ENCODE results near the gene ZNF618.

ZNF618 gene

GRCh38 chr9:113882636-113883164 lies 6.6 kb downstream of the ZNF618 start:
- no peak for DNase-seq (ENCODE audit: low spot score)

- no peak for DNase-seq (ENCODE audit: low spot score)
These were observed 9.3 kb downstream of the ZNF618 start for GRCh38 chr9:113885183-113886025.

- DNase-seq (ENCODE audit: low spot score): no peak
These were observed 9.9 kb downstream of the ZNF618 start for GRCh38 chr9:113886026-113886369.

DNA sequence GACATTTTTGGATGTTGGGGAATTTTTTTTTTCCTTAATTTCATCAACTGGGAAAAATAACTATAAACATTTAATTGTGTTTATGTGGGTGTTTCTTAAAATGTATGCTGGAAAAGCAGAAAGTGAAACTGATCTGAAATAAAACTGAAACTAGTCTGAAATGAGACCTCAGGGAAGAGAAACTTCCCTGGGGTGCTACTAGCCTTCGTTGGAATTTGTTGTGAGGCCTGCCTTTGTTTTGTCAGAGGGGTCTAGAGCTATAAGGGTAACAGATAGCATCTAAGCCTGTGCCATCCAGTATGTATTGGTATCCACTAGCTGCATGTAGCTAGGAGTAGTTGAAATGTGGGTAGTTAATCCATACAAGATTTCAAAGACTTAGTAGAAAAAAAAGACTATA lies 10.4 kb downstream of the ZNF618 start:
- no peak for DNase-seq (ENCODE audit: low spot score)

DNA sequence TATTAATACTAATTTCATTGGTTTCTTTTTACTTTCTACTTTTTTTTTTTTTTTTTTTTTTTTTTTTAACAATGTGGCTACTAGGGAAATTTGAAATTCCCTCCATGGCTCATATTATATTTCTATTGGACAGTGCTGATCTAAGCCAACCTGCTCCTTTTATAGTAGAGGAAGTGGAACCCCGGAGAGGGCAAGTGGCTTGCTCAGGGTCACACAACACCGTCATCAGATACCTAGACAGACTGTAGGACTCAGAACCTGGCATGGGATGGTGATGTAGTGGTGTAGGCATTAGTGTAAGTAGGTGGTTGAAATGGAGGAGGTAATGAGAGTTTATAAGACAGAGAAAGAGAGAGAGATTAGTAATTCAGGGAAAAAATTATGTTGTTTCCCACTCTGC lies 10.8 kb downstream of the ZNF618 start:
- no peak for DNase-seq (ENCODE audit: low spot score)

- no peak for DNase-seq (ENCODE audit: low spot score)
These were observed 11.3 kb downstream of the ZNF618 start for GRCh38 chr9:113887436-113887835.

DNA sequence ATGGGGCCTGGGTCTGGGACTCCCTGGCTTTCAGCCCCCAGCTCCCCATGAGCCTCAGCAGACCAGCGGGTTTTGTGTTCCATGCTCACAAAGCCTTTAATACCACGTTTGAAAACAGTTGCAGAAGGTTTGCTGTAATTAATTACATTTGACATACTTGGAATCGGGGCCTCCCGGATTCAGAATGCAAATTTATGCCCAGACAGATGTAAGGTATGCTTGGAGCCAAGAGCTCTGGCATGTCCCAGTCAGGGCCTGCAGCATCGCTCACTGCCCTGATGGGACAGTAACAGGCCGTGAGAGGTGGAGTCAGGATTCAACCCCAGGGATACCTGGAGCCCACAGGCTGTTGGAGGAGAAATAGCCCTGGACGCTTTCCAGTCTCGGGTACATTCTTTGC lies 12.2 kb downstream of the ZNF618 start:
- DNase-seq (ENCODE audit: low spot score): no peak

GRCh38 chr9:113888976-113889375 lies 12.9 kb downstream of the ZNF618 start:
- DNase-seq (ENCODE audit: low spot score): no peak

GRCh38 chr9:113890704-113891103 lies 14.6 kb downstream of the ZNF618 start:
- DNase-seq (ENCODE audit: low spot score): no peak

DNA sequence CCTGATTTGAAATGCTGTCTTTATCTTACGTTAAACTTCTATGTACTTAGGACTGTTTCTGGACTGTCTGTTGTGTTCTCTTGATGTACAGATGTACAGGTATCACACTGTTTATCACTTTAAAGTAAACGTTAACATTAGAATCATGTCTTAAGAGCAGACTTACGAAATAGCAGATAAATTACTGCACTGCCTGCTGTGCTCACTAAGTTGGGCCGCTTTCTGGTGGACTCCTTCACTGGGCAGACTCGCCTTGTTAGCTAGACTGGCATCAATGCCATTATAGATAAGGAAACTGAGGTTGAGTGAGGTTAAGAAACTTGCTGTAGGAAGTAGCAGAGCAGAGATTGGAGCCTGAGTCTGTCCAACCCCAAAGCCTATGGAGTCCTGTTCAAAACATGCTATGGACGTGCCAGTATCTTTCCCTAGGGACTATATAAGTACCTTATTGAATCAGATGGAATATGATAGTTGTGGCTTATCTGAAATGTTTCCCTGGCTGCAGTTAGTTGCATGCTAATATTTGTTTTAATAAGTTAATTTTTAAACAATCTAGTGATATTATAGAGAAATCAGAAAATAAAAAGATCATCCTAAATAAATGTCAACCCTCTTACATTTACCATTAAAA lies 16.9 kb downstream of the ZNF618 start:
- no peak for DNase-seq (ENCODE audit: low spot score)

DNA sequence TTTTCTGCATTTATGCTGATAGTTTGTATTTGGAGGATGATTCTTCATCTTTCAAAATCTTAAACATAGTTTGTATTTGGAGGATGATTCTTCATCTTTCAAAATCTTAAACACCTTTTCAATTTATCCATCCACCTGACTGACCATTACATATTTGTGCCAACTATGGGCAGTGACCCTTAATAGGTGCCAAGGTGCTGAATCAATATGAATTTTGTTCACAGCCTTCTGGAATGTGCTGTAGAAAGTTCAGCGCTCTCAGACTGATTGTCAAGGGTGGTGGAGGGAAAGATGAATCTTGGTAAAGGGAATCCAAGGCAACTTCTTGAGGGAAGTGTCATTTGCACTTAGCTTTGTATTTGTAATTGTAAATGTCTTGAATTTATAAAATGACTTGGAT lies 18.1 kb downstream of the ZNF618 start:
- DNase-seq (ENCODE audit: low spot score): no peak

DNA sequence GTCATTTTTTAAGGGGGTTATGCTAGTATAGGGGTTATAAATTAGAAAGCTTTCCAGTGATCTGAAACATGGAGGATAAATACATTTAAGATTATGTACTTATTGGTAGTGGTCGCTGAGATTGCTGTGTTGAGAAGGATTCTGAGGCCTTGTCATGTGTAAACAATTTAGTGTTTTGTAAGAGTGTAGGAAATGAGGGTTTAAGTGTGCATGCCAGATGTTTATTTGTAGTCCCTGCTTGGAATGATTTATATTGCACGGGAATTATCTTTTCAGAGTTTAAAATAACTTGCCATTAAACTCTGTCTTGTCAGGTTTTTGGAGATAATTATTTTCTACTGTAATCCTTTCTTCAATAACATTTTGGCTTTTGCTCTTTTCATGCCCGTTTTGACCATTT lies 19.4 kb downstream of the ZNF618 start:
- DNase-seq (ENCODE audit: low spot score): no peak

DNA sequence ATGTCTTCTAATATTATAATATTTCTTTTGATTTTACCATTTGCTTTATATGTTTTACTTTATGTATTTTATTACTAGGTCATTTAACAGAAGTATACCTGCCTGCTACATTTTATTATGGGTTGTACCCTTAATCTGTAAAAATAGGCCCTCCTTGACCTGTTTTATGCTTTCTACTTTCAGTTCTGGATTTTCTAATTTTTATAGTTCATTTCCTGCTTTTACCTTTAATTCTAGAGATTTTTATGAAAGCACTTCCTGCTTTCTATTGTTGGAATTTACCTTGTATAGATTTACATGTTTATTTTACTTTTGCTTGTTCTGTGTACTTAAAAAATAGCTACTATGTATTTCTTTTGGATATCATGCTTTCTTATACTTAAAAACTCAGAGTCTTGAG lies 20.6 kb downstream of the ZNF618 start:
- no peak for DNase-seq (ENCODE audit: low spot score)

GRCh38 chr9:113898151-113898550 lies 22.0 kb downstream of the ZNF618 start:
- no peak for DNase-seq (ENCODE audit: low spot score)

DNA sequence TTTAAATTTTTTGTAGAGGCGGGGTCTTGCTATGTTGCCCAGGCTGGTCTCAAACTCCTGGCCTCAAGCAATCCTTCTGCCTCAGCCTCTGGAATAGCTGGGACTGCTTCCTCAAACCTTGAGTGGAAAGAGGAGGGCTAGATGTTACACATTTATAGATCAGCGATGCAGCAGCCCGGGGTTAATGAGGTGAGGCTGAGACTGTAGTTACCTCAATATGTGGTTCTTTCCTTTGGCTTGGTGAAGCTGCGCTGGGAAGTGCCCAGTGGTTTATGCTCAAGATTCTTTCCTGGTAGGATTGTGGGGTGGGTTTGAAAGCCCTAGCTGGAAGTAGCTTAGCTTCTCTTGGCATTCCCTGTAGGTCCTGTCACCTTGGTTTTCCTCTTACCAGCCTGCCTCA lies 22.5 kb downstream of the ZNF618 start:
- no peak for DNase-seq (ENCODE audit: low spot score)

DNA sequence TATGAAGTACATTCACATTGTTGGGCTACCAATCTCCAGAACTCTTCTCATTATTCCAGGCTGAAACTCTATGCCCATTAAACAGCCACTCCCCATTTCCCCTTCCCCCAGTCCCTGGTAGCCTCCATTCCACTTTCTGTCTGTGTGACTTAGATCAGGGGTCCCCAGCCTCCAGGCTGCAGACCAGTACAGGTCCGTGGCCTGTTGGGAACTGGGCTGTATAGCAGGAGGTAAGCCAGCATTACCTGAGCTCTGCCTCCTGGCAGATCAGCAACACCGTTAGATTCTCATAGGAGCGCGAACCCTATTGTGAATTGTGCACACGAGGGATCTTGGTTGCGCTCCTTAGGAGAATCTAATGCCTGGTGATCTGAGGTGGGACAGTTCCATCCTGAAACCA lies 23.1 kb downstream of the ZNF618 start:
- DNase-seq (ENCODE audit: low spot score): no peak

GRCh38 chr9:113901221-113901688 lies 25.1 kb downstream of the ZNF618 start:
- no peak for DNase-seq (ENCODE audit: low spot score)

GRCh38 chr9:113903514-113904077 lies 27.5 kb downstream of the ZNF618 start:
- DNase-seq (ENCODE audit: low spot score): no peak

DNA sequence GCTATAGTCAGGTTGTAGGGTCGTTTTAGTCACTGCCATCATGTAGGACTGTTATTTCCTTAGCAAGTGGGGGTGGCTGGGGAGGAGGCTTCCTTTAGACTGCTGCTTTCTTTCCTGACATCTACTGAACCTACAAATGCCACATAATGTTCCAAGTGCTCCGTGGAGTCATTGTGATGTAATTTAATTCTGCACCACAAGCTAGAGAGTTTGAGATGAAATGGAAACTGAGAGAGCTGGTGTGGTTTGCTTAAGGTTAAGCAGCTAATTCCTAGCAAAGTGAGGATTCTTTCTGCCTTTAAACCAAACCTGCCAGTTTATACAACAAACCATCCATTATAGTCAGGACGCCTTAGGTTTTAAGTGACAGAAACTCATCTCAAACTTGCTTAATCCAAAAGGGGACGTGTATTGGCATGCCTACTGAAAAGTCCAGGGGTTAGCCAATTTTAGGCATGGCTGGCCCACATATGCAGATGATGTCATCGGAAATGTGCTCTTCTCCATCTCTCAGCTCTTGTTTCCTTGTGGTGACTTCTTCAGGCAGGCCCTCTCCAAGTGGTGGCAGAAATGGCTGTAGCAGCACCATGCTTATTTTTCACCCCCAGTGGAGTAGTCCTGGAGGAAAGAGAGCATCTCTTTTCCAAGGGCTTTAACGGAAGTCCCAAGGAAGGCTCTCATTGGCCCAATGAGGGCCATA lies 30.5 kb downstream of the ZNF618 start:
- no peak for DNase-seq (ENCODE audit: low spot score)

- no peak for DNase-seq (ENCODE audit: low spot score)
These were observed 31.2 kb downstream of the ZNF618 start for GRCh38 chr9:113907282-113907681.

DNA sequence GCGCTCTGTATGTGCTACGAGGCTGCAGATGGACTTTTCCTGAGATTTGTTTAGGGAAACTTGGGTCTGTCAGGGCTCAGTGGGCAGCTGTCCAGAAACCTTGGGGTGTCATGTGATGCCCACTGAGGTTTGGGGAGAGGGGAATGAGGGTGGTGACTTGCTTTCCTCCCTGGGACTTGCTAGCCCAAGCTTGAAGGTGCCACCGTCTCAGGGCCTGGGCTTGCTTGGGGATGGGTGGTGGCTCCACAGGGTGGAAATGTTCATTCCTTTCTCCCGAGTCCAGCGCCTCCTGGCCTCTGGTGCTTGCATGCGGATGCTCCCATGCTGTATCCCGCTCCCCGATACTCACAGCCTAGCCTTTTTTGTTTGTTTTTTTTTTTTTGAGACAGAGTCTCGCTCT lies 33.3 kb downstream of the ZNF618 start:
- no peak for DNase-seq (ENCODE audit: low spot score)

- DNase-seq (ENCODE audit: low spot score): no peak
These were observed 34.0 kb downstream of the ZNF618 start for GRCh38 chr9:113910036-113910639.
